HuH-7.5 (cell line): Measurements from ENCODE around the gene REEP3.

Experiments used
- DNase-seq: peaks from one replicate; pipeline ENCODE4 v3.0.0; 2011; ENCODE audit warnings: low spot score

Gene REEP3

DNA sequence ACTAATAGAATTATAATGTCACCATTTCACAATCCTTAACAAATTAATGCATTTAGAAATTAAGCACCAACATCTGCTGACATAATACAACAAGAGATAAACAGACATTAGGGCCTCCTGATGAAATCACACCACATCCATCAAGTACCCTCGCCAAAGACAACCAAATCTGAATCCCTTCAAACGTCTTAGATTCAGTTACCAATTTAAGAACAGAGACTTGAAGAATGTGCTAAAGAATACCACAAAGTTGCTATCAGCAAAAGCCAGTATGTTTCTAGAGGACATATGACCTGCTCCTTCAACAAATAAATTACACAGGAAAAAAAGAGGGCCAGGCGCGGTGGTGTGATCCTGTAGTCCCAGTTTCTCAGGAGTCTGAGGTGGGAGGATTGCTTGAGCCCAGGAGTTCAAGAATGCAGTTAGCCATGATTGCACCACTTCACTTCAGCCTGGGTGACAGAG is 144.5 kb downstream of the REEP3 start:
- DNase-seq, result no peak

DNA sequence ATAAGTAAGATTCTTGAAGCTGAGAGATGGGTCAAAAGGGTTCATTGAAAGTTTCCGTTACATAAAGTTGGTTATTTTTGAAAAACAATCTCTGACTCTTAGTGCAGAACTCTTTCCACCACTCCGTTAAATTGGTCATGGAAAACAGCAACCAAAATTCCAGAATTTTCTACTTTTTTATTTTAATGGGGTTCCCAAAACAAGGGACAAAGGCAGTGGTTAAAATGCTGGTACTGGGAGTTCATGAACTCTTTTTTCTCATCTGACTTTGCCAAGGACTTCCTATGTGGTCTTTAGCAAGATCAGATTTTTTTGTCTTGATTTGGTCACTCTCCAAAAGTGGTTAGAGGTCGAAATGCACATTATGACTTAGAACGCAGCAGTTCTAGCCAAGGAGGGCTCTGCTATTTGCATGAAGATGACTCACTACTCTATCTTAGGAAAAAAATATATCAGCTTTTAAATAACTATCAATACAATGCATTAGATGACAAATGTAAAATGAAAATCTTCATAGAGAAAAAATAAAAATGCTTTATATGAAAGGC is 145.7 kb downstream of the REEP3 start:
- no peak for DNase-seq

GRCh38 chr10:63667596-63668480 is 146.6 kb downstream of the REEP3 start:
- no peak for DNase-seq

DNA sequence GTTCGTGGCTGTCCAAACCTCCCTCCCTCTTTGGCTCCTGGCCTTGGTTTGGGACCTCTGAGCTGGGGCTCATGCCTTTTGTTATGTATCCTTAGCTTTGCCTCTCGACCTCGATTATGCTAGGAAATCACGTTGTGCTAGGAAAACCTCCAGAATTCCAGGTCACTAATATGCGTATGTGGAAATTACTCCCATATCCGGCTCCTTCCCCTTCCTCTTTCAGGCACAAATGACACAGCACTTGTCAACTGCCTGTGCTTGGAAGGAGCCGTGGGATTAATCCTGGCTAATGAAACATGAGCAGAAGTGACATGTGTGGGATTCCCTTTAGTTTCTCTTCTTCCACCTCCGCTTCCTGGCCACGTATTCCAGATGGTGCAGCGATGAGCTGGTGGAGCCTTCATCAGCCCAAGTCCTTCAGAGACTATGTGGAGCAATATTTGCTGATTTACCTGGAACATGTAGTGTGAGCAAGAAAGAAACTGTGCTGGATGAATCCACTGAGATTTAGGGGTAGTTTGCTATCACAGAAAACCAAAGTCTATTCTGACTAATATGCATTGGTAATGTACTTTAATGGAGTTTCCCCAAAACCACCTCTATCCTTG is 149.2 kb downstream of the REEP3 start:
- DNase-seq, result no peak

DNA sequence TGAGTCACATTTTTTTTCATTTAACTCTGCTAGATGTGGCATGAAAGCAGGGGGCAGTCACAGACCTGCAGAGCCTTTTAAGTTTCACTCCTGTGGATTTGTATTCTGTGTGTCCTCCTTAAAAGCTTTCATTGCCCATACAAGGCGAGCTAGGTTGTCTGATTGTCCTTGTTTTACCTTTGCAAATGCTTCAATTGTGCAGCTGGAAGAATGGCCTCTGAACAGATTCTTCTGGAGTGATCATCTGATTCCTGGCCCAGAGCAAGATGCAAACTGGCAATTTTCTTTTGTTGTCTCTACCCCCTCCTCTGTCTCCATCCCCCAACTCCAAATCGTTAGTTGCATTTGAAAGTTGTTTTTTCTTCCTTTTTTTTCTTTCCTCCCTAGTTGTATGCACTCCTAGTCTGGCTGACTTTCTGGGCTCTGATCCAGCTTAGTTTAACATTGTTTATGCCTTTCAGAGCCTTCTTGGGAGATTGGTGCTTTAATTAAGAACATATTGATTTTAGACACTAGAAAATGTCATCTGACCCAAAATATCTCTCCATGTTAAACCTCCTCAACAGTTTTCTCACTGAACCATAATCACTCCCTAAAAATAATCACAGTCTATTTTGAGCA is 150.2 kb downstream of the REEP3 start:
- DNase-seq, result no peak

- DNase-seq, result no peak
Measured at GRCh38 chr10:63672491-63672890, 151.3 kb downstream of the REEP3 start.

DNA sequence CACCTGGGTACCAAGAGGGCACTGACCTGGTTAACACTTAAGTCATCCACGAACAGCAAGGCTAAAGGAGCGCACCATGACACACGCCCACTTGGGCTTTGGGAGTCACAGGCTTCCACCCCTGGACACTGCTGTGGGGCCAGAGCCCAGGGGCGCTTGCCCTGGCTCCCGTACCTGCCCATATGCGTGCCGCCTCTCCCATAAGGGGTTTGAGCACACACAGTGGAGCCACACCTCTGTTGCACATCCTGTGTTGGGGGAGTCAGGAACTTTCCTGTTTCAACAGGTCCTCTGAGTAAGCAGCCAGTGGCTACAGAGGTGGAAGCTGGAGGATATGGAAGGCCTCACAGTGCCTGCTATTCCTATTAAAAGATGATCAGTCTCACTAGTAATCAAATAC is 152.0 kb downstream of the REEP3 start:
- DNase-seq, result no peak

DNA sequence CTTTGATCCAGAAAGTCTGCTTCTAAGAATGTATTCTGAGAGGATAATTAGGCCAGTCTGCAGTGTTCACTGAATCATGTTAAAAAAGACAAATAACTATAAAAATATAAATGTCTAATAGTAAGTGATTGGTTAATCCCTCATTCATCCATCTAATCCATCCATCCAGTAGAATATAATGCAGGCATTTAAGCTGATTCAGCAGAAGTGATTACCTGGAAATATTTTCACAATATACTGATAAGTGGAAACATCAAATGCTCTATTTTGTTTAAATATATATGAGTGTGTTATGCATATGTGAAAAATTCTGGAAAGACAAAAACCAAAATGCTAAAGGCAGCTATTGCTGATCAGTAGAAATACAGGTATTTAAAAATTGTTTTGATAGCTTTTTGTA is 152.6 kb downstream of the REEP3 start:
- no peak for DNase-seq
